ENCODE results near the gene CPEB3.
"Not testable (repeated sequence)": the region's sequence is repeated elsewhere in the genome, so short reads cannot be mapped to it uniquely, and the experiment has no call there.

- TF ChIP-seq CTCF (conservative IDR thresholded peaks at IDR 0.05 in 1 of 2, IDR thresholded peaks at IDR 0.05 in 1 of 2; ENCODE audit: low read depth in 1 of 2, low read length in 2 of 2); EZH2 (IDR thresholded peaks at IDR 0.05; ENCODE audit: low read length, missing control alignments): not testable (repeated sequence)
These were observed 149.7 kb downstream of the CPEB3 start for GRCh38 chr10:92141147-92141546.
